ENCODE results near the gene ANXA10. TPM values are rescaled to one million over a fixed set of nuclear protein-coding genes. Genes with fewer than 3 reads are reported as not detected.

Gene ANXA10
- total and polyA plus RNA-seq, 8 donors: 49.6 to 721 (median 251) TPM; not detected in 1

GRCh38 chr4:168051526-168051925, 40.8 kb upstream of the ANXA10 start:
- DNase-seq: no peak
- H3K36me3 ChIP-seq: no peaks in the 10 kb centered on the region
- intact Hi-C loops (cut with DNase I; ENCODE audit: low total_unique reads): no loop called here
- H3K27me3 ChIP-seq: no peaks in the 10 kb centered on the region
- H3K9me3 ChIP-seq: peaks cover 0 to 35% (median 15%) of the 10 kb centered on the region in 4 donors
- no peaks in the 10 kb centered on the region for H3K4me1 ChIP-seq
- H3K4me3 ChIP-seq: no peak overlapping the region
- TF ChIP-seq POLR2AphosphoS5 (IDR thresholded peaks at IDR 0.05) (no peak), POLR2A (IDR thresholded peaks at IDR 0.05) (no peak), EP300 (IDR thresholded peaks at IDR 0.05) (no peak)
- TF ChIP-seq, protein P1, sequence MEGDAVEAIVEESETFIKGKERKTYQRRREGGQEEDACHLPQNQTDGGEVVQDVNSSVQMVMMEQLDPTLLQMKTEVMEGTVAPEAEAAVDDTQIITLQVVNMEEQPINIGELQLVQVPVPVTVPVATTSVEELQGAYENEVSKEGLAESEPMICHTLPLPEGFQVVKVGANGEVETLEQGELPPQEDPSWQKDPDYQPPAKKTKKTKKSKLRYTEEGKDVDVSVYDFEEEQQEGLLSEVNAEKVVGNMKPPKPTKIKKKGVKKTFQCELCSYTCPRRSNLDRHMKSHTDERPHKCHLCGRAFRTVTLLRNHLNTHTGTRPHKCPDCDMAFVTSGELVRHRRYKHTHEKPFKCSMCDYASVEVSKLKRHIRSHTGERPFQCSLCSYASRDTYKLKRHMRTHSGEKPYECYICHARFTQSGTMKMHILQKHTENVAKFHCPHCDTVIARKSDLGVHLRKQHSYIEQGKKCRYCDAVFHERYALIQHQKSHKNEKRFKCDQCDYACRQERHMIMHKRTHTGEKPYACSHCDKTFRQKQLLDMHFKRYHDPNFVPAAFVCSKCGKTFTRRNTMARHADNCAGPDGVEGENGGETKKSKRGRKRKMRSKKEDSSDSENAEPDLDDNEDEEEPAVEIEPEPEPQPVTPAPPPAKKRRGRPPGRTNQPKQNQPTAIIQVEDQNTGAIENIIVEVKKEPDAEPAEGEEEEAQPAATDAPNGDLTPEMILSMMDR (IDR thresholded peaks at IDR 0.05): no peak
- no peak overlapping the region for H3K27ac ChIP-seq

DNA sequence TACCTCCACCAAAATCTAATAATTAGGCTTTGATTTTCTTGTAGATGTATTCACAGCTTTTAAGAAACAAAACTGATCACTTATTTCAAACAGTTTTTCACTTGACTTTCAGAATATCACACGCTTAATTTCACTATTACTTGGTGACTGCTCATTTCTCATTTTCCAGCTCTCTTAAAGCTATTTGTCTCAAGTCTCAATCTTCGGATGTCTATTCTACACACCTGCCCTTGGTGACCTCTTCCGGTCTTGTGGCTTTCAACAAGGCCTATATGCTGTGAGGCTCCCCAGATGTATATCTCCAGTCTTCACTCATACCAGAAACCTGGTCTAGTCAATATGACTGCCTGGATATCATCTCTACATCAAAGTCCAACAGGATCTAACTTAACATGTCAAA, 34.9 kb upstream of the ANXA10 start:
- 89 to 98% (median 95%) methylated on average over 3 of the region's 3 CpGs for WGBS, 5 donors
- intact Hi-C loops (cut with DNase I; ENCODE audit: low total_unique reads): no loop called here
- Histone ChIP-seq H3K36me3 (no peaks in the 10 kb centered on the region), H3K4me1 (no peaks in the 10 kb centered on the region), H3K4me3 (no peak overlapping the region), H3K27ac (no peak overlapping the region), H3K9me3 (no peaks in the 10 kb centered on the region), H3K27me3 (no peaks in the 10 kb centered on the region)
- DNase-seq: no peak
- TF ChIP-seq POLR2A (IDR thresholded peaks at IDR 0.05): no peak
- TF ChIP-seq, protein P1 (IDR thresholded peaks at IDR 0.05): no peak
- no peak for TF ChIP-seq POLR2AphosphoS5 (IDR thresholded peaks at IDR 0.05)
- no peak for TF ChIP-seq EP300 (IDR thresholded peaks at IDR 0.05)

DNA sequence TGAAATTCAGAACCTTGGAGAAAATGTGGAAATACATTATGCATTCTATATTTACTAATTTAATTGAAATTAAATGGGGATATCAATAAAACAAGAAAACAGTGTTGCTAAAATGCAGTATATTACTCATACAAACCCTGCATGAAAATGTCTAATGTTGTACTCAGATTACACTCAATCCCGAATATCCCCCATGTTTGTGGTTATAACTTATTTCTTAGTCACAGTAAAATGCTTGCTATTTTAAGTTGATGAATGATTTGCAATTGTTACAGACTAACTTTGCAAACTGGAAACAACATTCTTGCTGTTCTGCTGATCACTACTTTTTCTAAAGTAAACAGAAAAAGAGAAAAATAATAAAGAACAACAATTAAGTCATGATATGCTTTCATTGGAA, 33.1 kb upstream of the ANXA10 start:
- intact Hi-C loops (cut with DNase I; ENCODE audit: low total_unique reads): no loop called here
- TF ChIP-seq POLR2A (IDR thresholded peaks at IDR 0.05) (no peak), POLR2AphosphoS5 (IDR thresholded peaks at IDR 0.05) (no peak), EP300 (IDR thresholded peaks at IDR 0.05) (no peak)
- TF ChIP-seq, protein P1 (IDR thresholded peaks at IDR 0.05): no peak

GRCh38 chr4:168063031-168063430, 29.3 kb upstream of the ANXA10 start:
- no peak for TF ChIP-seq POLR2AphosphoS5 (IDR thresholded peaks at IDR 0.05)
- TF ChIP-seq EP300 (IDR thresholded peaks at IDR 0.05): no peak
- TF ChIP-seq POLR2A (IDR thresholded peaks at IDR 0.05): no peak
- TF ChIP-seq, protein P1 (IDR thresholded peaks at IDR 0.05): no peak
- Histone ChIP-seq H3K27me3 (no peaks in the 10 kb centered on the region), H3K36me3 (no peaks in the 10 kb centered on the region), H3K27ac (no peak overlapping the region), H3K4me1 (no peaks in the 10 kb centered on the region), H3K4me3 (no peak overlapping the region), H3K9me3 (no peaks in the 10 kb centered on the region)
- 86 to 92% (median 89%) methylated on average over 4 of the region's 4 CpGs for WGBS, 5 donors
- intact Hi-C loops (cut with DNase I; ENCODE audit: low total_unique reads): no loop called here
- no peak for DNase-seq

More for the DNA sequence above, 33.1 kb upstream of the ANXA10 start:
- no peak overlapping the region for H3K4me3 ChIP-seq
- no peaks in the 10 kb centered on the region for H3K4me1 ChIP-seq
- no peaks in the 10 kb centered on the region for H3K36me3 ChIP-seq
- no peaks in the 10 kb centered on the region for H3K9me3 ChIP-seq
- WGBS, 5 donors: 78 to 89% (median 81%) methylated on average over 1 of the region's 1 CpG
- H3K27me3 ChIP-seq: no peaks in the 10 kb centered on the region
- no peak for DNase-seq
- H3K27ac ChIP-seq: no peak overlapping the region
